ENCODE results near the gene SLC10A1. TPM values are rescaled to one million over a fixed set of nuclear protein-coding genes. Genes with fewer than 3 reads are reported as not detected.

The SLC10A1 gene
- total and polyA plus RNA-seq, 2 donors (not counting 1 experiment from before 2014, with no cell fraction given) = not detected

DNA sequence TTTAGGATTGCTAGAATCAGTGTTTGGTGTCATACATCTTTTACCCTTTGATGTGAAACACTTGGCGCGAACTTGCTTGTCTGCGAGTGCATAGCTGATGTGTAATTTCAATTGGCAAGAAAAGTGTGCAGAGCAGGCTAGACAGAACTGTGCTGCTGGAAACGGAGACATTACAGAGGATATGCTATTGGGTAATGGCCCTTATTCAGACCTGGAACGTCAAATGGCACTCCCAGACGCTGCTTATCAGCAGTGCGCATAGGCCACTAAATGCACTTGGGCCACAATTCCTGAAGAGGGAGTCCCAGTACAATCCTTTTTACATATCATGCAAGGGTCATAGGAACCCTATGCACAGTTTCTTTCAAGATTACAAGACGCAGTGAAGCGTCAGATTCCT, 15.7 kb upstream of the SLC10A1 start:
- POLR2A ChIA-PET = no interaction called here
- H3K79me2 ChIP-seq (ENCODE audit: control insufficient read depth, insufficient read depth, low read length) = no peaks in the 10 kb centered on the region
- H3K4me1 ChIP-seq (ENCODE audit: control insufficient read depth in 2 of 2, insufficient read depth in 2 of 2, low read length in 2 of 2) = no peaks in the 10 kb centered on the region
- Mint-ChIP-seq H3K27ac (no peak overlapping the region), H3K27me3 (peaks cover 22% of the 10 kb centered on the region), H3K4me3 (no peak overlapping the region), H3K9me3 (ENCODE audit: insufficient read depth) (no peaks in the 10 kb centered on the region), H3K4me1 (no peaks in the 10 kb centered on the region)
- no peak for DNase-seq
- H2AFZ ChIP-seq (ENCODE audit: insufficient read depth, low read depth, low read length, poor library complexity, severe bottlenecking) = no peak overlapping the region
- no peak overlapping the region for H3K4me3 ChIP-seq (ENCODE audit: control extremely low read depth in 1 of 5, extremely low read depth in 1 of 5, insufficient read depth in 1 of 5, low read depth in 2 of 5, low read length in 4 of 5)
- peaks cover 0 to 3% (median 0%) of the 10 kb centered on the region in 3 donors for H3K9me3 ChIP-seq (ENCODE audit: control extremely low read depth in 1 of 3, control insufficient read depth in 2 of 3, insufficient read depth in 1 of 3, low read length in 2 of 3)
- no peaks in the 10 kb centered on the region for H3K27me3 ChIP-seq (replicated peaks in 1 of 4; ENCODE audit: control extremely low read depth in 1 of 4, control insufficient read depth in 3 of 4, insufficient read depth in 4 of 4, low read length in 3 of 4)
- H3K4me2 ChIP-seq (replicated peaks; ENCODE audit: low read depth, low read length, poor library complexity, severe bottlenecking) = no peak overlapping the region
- TF ChIP-seq, protein P1, sequence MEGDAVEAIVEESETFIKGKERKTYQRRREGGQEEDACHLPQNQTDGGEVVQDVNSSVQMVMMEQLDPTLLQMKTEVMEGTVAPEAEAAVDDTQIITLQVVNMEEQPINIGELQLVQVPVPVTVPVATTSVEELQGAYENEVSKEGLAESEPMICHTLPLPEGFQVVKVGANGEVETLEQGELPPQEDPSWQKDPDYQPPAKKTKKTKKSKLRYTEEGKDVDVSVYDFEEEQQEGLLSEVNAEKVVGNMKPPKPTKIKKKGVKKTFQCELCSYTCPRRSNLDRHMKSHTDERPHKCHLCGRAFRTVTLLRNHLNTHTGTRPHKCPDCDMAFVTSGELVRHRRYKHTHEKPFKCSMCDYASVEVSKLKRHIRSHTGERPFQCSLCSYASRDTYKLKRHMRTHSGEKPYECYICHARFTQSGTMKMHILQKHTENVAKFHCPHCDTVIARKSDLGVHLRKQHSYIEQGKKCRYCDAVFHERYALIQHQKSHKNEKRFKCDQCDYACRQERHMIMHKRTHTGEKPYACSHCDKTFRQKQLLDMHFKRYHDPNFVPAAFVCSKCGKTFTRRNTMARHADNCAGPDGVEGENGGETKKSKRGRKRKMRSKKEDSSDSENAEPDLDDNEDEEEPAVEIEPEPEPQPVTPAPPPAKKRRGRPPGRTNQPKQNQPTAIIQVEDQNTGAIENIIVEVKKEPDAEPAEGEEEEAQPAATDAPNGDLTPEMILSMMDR (IDR thresholded peaks at IDR 0.05) = no peak
- TF ChIP-seq EZH2 (IDR thresholded peaks at IDR 0.05; ENCODE audit: borderline replicate concordance, insufficient read depth, low read depth, low read length, poor library complexity, severe bottlenecking) = no peak
- H4K20me1 ChIP-seq (ENCODE audit: control insufficient read depth, insufficient read depth, low read length, poor library complexity, severe bottlenecking) = no peaks in the 10 kb centered on the region
- intact Hi-C loops (cut with micrococcal nuclease) = no loop called here
- H3K36me3 ChIP-seq (replicated peaks in 1 of 2; ENCODE audit: control extremely low read depth in 1 of 2, control insufficient read depth in 1 of 2, extremely low read depth in 1 of 2, insufficient read depth in 2 of 2, low read length in 1 of 2) = no peaks in the 10 kb centered on the region
- CTCF ChIA-PET = no interaction called here
- no peak overlapping the region for H3K27ac ChIP-seq (ENCODE audit: low read length in 2 of 2)
- no peak for ATAC-seq (ENCODE audit: low read depth)
- no peak overlapping the region for H3K9ac ChIP-seq (ENCODE audit: low read length)
- WGBS (ENCODE audit: insufficient coverage) = 92% methylated on average over 9 of the region's 9 CpGs

GRCh38 chr14:69811868-69812252, 14.8 kb upstream of the SLC10A1 start:
- no peak for ATAC-seq (ENCODE audit: low read depth)
- 93% methylated on average over 10 of the region's 10 CpGs for WGBS (ENCODE audit: insufficient coverage)

More at GRCh38 chr14:69811868-69812252, 14.8 kb upstream of the SLC10A1 start:
- TF ChIP-seq EZH2 (IDR thresholded peaks at IDR 0.05; ENCODE audit: borderline replicate concordance, insufficient read depth, low read depth, low read length, poor library complexity, severe bottlenecking) = no peak
- TF ChIP-seq, protein P1 (IDR thresholded peaks at IDR 0.05) = no peak
- Histone ChIP-seq H4K20me1 (ENCODE audit: control insufficient read depth, insufficient read depth, low read length, poor library complexity, severe bottlenecking) (no peaks in the 10 kb centered on the region), H3K36me3 (replicated peaks in 1 of 2; ENCODE audit: control extremely low read depth in 1 of 2, control insufficient read depth in 1 of 2, extremely low read depth in 1 of 2, insufficient read depth in 2 of 2, low read length in 1 of 2) (no peaks in the 10 kb centered on the region), H3K9me3 (ENCODE audit: control extremely low read depth in 1 of 3, control insufficient read depth in 2 of 3, insufficient read depth in 1 of 3, low read length in 2 of 3) (peaks cover 0 to 3% (median 0%) of the 10 kb centered on the region in 3 donors), H3K4me1 (ENCODE audit: control insufficient read depth in 2 of 2, insufficient read depth in 2 of 2, low read length in 2 of 2) (no peaks in the 10 kb centered on the region), H3K4me3 (ENCODE audit: control extremely low read depth in 1 of 5, extremely low read depth in 1 of 5, insufficient read depth in 1 of 5, low read depth in 2 of 5, low read length in 4 of 5) (no peak overlapping the region), H2AFZ (ENCODE audit: insufficient read depth, low read depth, low read length, poor library complexity, severe bottlenecking) (no peak overlapping the region), H3K4me2 (replicated peaks; ENCODE audit: low read depth, low read length, poor library complexity, severe bottlenecking) (no peak overlapping the region), H3K9ac (ENCODE audit: low read length) (no peak overlapping the region), H3K79me2 (ENCODE audit: control insufficient read depth, insufficient read depth, low read length) (no peaks in the 10 kb centered on the region), H3K27me3 (replicated peaks in 1 of 4; ENCODE audit: control extremely low read depth in 1 of 4, control insufficient read depth in 3 of 4, insufficient read depth in 4 of 4, low read length in 3 of 4) (no peaks in the 10 kb centered on the region), H3K27ac (ENCODE audit: low read length in 2 of 2) (no peak overlapping the region)
- intact Hi-C loops (cut with micrococcal nuclease) = no loop called here
- H3K27me3 Mint-ChIP-seq = peaks cover 22% of the 10 kb centered on the region
- POLR2A ChIA-PET = no interaction called here
- no peak overlapping the region for H3K27ac Mint-ChIP-seq
- DNase-seq = no peak
- no peak overlapping the region for H3K4me3 Mint-ChIP-seq
- CTCF ChIA-PET = no interaction called here
- no peaks in the 10 kb centered on the region for H3K9me3 Mint-ChIP-seq (ENCODE audit: insufficient read depth)
- H3K4me1 Mint-ChIP-seq = no peaks in the 10 kb centered on the region
